Right atrium auricular region (tissue), 2 donors: ENCODE measurements around the gene DPEP2NB. TPM values are rescaled to one million over a fixed set of nuclear protein-coding genes. Genes with fewer than 3 reads are reported as not detected.

Experiments
- DNase-seq: peaks from one replicate; pipeline ENCODE4 v3.0.0-alpha.2; 2019; ENCODE audit warnings: low spot score
- H3K27ac ChIP-seq, 2 donors: fragments of 200-600 bp; sonication (generic); 1 replicate in 1 of 2; 2 replicates in 1 of 2; pipeline ENCODE4 v1.5.1; 2016 to 2019
- H3K27me3 ChIP-seq, 2 donors: fragments of 200-600 bp; sonication (generic); one replicate each; pipeline versions ENCODE4 v1.5.1 to v1.6.0; 2017 to 2019
- H3K36me3 ChIP-seq: fragments of 200-600 bp; sonication (generic); one replicate; pipeline ENCODE4 v1.5.1; 2016
- H3K4me1 ChIP-seq, 2 donors: fragments of 200-600 bp; sonication (generic); one replicate each; pipeline versions ENCODE4 v1.5.1 to v1.6.0; 2017 to 2019
- H3K4me3 ChIP-seq, 2 donors: fragments of 200-600 bp; sonication (generic); 1 replicate in 1 of 2; 2 replicates in 1 of 2; pipeline ENCODE4 v1.5.1; 2017 to 2019; ENCODE audit warnings: mild to moderate bottlenecking in 1 of 2, moderate library complexity in 1 of 2
- H3K9me3 ChIP-seq, 2 donors: fragments of 200-600 bp; sonication (generic); one replicate each; pipeline ENCODE4 v1.5.1; 2019
- CTCF ChIP-seq, 2 donors: fragments of 200-600 bp; sonication (generic); IDR thresholded peaks; one replicate each; pipeline ENCODE4 v1.5.1; 2019; ENCODE audit warnings: antibody characterized with exemption in 2 of 2
- total RNA-seq, 2 donors: library from RNA; depleted of rRNA; stranded (reverse); fragments of >200 nt; gene quantifications; one replicate each; pipeline ENCODE4 v1.1.0, GENCODE V29; 2016

Gene DPEP2NB
- total RNA-seq, 2 donors from 2014 or later, result not detected

DNA sequence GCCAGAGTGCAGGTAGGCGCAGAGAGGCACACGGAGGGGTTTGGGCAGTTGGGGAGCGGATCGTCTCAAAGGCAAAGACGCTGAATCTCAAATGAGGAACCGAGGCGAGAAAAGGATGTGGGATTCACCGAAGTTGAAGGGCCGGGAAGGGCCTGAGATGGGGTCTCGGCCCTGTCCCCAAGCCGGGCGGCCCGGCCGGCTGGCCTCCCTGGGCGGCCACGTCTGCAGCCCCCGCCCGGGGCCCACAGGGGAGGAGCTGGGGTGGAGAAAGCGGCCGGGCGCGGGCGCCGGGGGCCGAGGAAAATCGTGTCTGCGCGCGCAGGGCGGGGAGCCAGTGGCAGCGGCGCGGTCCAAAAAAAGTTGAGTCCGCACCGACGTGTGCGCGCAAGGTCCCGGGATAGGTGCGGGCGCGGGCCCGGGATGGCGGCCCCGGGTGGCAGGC is 47.7 kb downstream of the DPEP2NB start:
- no peak for DNase-seq
- Histone ChIP-seq H3K27ac (peak overlapping the region; percentile 96 to 99), H3K27me3 (no peaks in the 10 kb centered on the region), H3K4me3 (peak overlapping the region; percentile 88 to 99), H3K4me1 (peaks cover 0 to 55% of the 10 kb centered on the region in 2 donors), H3K9me3 (no peaks in the 10 kb centered on the region), H3K36me3 (peaks cover 16% of the 10 kb centered on the region)
- no peak for TF ChIP-seq CTCF (IDR thresholded peaks at IDR 0.05)

DNA sequence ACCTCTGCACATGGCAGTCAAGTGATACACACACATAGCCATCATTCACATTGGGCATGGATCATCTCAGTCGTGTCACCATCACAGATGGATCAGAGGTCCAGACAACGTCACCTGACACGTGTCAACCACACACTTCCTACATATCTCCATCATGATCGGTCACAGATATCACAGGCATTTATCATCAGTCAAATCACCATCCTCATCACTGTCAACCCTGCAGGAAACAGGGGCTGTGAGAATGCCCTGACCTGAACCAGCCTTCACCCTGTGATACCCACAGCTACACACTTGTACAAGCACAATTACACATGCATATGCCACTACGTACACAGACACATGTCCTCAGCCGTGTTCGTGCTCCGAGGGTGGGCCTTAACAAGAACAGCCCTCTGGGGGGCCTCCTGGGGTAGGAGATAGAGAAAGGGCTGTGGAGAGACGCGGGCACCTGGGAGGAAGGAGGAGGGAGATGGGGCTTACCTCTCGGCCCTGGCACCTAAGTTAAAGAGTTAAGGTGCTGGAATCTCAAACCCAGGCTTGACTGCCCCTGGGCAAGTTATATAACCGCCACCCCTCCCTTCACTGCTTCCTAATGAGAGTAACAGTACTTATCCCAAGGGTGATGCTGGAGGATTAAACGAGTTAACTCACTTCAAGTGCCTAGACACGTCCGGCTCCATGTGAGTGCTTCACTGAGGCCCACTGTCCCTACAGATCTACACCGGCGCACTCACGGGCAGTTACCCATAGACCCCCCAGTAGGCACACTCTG is 48.3 kb downstream of the DPEP2NB start:
- H3K36me3 ChIP-seq, result peaks cover 22% of the 10 kb centered on the region
- peaks cover 0 to 61% of the 10 kb centered on the region in 2 donors for H3K4me1 ChIP-seq
- H3K27me3 ChIP-seq, result no peaks in the 10 kb centered on the region
- peak overlapping the region; percentile 88 to 99 for H3K4me3 ChIP-seq
- peak overlapping the region; percentile 96 to 99 for H3K27ac ChIP-seq
- no peak for TF ChIP-seq CTCF (IDR thresholded peaks at IDR 0.05)
- H3K9me3 ChIP-seq, result no peaks in the 10 kb centered on the region
- DNase-seq, result no peak

DNA sequence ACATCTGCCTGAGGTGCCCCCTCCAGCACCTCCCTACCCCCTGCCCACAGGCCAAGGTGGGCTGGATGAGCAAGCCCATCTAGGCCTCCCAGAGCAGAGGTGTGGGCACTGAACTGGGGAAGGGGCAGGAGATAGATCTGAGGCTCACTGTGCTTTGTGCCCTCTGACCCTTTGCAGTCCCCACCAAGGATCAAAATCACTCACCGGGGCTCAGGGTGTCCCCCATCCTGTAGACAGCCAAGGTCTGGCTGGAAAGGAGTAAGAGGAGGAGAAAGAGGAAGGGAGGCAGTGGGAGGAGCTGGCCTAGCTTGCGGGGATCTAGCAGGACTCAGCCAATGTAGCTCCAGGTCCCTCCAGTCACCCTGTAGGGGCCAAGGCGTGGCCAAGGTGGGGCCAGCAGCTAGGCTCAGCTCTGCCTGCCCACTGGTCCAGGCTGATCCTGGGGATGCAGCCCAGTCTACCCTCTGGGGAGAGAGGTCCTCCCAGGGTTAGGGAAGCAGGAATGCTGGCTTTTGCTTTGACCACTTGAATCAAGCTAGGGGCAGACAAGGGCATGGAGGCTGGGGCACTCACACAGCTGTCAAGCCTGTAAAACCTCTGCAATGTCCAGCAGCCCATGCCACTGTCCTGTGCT is 49.0 kb downstream of the DPEP2NB start:
- no peaks in the 10 kb centered on the region for H3K9me3 ChIP-seq
- peaks cover 29% of the 10 kb centered on the region for H3K36me3 ChIP-seq
- no peaks in the 10 kb centered on the region for H3K27me3 ChIP-seq
- H3K4me1 ChIP-seq, result peaks cover 0 to 68% of the 10 kb centered on the region in 2 donors
- TF ChIP-seq CTCF (IDR thresholded peaks at IDR 0.05), result no peak
- peak overlapping the region; percentile 96 to 99 for H3K27ac ChIP-seq
- no peak for DNase-seq
- peak overlapping the region; percentile 88 to 99 for H3K4me3 ChIP-seq

DNA sequence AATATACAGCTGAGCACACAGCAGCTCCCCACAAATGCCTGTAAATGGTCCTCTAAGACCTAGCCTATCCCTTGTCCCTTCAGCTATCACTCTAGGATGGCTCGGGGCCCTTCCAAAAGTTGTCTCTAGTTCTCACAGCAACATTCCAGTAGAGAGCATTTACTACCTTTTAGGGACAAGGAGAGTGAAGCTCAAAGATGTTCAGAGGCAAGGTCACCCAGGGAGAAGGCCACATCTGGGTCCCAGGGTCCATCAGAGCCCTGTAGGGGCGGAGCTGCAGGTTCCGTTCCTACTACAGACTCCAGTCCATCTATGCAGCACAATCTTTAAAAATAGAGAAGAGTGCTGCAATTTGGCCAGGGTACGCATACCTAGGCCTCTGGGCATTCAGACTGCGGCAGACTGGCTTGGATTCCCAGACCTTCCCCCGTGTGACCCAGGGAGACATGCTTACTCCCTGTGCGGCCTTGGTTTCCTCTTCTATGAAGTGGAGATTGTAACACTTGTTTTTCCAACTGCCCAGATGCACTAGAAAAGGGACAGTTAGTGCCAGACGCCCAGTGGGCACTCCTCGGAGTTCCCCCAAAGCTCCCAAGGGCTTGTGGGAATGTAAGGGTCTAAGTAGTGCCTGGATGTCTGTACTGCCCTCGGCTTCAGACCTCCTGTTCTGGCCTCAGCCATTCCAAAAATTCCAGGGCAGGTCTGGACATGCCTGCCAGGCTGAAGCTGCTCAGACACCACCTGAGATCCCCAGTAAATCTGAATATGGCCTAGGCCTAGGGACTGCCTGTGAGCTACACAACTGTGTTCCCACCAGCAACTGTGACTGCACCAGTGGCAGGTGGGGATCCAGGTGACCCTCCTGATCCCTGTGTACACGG is 49.8 kb downstream of the DPEP2NB start:
- Histone ChIP-seq H3K4me3 (peak overlapping the region; percentile 88 to 99), H3K4me1 (peaks cover 0 to 76% of the 10 kb centered on the region in 2 donors)
- DNase-seq, result no peak

More for the DNA sequence above, 49.8 kb downstream of the DPEP2NB start:
- Histone ChIP-seq H3K27me3 (no peaks in the 10 kb centered on the region), H3K9me3 (no peaks in the 10 kb centered on the region), H3K27ac (peak overlapping the region; percentile 96 to 99), H3K36me3 (peaks cover 36% of the 10 kb centered on the region)
- no peak for TF ChIP-seq CTCF (IDR thresholded peaks at IDR 0.05)
